Measurements from ENCODE around the gene SPTAN1.
"Not testable (repeated sequence)": the region's sequence is repeated elsewhere in the genome, so short reads cannot be mapped to it uniquely, and the experiment has no call there.

Gene SPTAN1

GRCh38 chr9:128634111-128634510, 81.7 kb downstream of the SPTAN1 start:
- DNase-seq, result no peak

GRCh38 chr9:128634651-128635262, 82.4 kb downstream of the SPTAN1 start:
- no peak for DNase-seq

- no peak for DNase-seq
These were observed 83.1 kb downstream of the SPTAN1 start for GRCh38 chr9:128635266-128636023.

- DNase-seq, result no peak
These were observed 83.6 kb downstream of the SPTAN1 start for GRCh38 chr9:128636024-128636390.

- no peak for DNase-seq
These were observed 84.5 kb downstream of the SPTAN1 start for GRCh38 chr9:128636556-128637530.

- DNase-seq, result no peak
These were observed 85.3 kb downstream of the SPTAN1 start for GRCh38 chr9:128637656-128638055.

GRCh38 chr9:128638580-128638979, 86.2 kb downstream of the SPTAN1 start:
- DNase-seq, result no peak

- no peak for DNase-seq
These were observed 88.2 kb downstream of the SPTAN1 start for GRCh38 chr9:128640603-128641002.

GRCh38 chr9:128642675-128643245, 90.4 kb downstream of the SPTAN1 start:
- DNase-seq, result no peak

GRCh38 chr9:128643519-128644300, 91.3 kb downstream of the SPTAN1 start:
- no peak for DNase-seq

GRCh38 chr9:128648206-128648605, 95.8 kb downstream of the SPTAN1 start:
- DNase-seq, result peak; percentile 74

GRCh38 chr9:128651798-128652197, 99.4 kb downstream of the SPTAN1 start:
- no peak for DNase-seq

GRCh38 chr9:128653908-128654307, 101.5 kb downstream of the SPTAN1 start:
- DNase-seq, result no peak

GRCh38 chr9:128654481-128654880, 102.1 kb downstream of the SPTAN1 start:
- DNase-seq, result no peak

- peak; percentile 97 for DNase-seq
These were observed 104.3 kb downstream of the SPTAN1 start, which contains the start of gene DYNC2I2 for GRCh38 chr9:128656416-128657343. Gene DYNC2I2 (minus strand): TSS chr9:128656847. CDS start chr9:128656726, 121 bp downstream.

- DNase-seq, result no peak
These were observed 104.9 kb downstream of the SPTAN1 start for GRCh38 chr9:128657344-128657704.

GRCh38 chr9:128657796-128658195, 105.4 kb downstream of the SPTAN1 start:
- no peak for DNase-seq

GRCh38 chr9:128666481-128666941, 114.1 kb downstream of the SPTAN1 start:
- DNase-seq, result not testable (repeated sequence)

GRCh38 chr9:128669786-128670185, 117.4 kb downstream of the SPTAN1 start:
- no peak for DNase-seq

GRCh38 chr9:128675382-128675781, 123.0 kb downstream of the SPTAN1 start:
- DNase-seq, result no peak

GRCh38 chr9:128677794-128678193, 125.4 kb downstream of the SPTAN1 start:
- no peak for DNase-seq
